Regular cardiac myocyte (primary cell): ENCODE data around the gene SETD2. TPM values are rescaled to one million over a fixed set of nuclear protein-coding genes. Genes with fewer than 3 reads are reported as not detected.

Experiments
- total RNA-seq: library from RNA; depleted of rRNA; stranded (reverse); fragments of >200 nt; gene quantifications from 2 replicates; pipeline ENCODE4 v1.2.3, GENCODE V29; 2014

Gene SETD2, protein sequence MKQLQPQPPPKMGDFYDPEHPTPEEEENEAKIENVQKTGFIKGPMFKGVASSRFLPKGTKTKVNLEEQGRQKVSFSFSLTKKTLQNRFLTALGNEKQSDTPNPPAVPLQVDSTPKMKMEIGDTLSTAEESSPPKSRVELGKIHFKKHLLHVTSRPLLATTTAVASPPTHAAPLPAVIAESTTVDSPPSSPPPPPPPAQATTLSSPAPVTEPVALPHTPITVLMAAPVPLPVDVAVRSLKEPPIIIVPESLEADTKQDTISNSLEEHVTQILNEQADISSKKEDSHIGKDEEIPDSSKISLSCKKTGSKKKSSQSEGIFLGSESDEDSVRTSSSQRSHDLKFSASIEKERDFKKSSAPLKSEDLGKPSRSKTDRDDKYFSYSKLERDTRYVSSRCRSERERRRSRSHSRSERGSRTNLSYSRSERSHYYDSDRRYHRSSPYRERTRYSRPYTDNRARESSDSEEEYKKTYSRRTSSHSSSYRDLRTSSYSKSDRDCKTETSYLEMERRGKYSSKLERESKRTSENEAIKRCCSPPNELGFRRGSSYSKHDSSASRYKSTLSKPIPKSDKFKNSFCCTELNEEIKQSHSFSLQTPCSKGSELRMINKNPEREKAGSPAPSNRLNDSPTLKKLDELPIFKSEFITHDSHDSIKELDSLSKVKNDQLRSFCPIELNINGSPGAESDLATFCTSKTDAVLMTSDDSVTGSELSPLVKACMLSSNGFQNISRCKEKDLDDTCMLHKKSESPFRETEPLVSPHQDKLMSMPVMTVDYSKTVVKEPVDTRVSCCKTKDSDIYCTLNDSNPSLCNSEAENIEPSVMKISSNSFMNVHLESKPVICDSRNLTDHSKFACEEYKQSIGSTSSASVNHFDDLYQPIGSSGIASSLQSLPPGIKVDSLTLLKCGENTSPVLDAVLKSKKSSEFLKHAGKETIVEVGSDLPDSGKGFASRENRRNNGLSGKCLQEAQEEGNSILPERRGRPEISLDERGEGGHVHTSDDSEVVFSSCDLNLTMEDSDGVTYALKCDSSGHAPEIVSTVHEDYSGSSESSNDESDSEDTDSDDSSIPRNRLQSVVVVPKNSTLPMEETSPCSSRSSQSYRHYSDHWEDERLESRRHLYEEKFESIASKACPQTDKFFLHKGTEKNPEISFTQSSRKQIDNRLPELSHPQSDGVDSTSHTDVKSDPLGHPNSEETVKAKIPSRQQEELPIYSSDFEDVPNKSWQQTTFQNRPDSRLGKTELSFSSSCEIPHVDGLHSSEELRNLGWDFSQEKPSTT (N-terminal part only)
- total RNA-seq: 20.5 and 28.2 TPM in 2 replicates

DNA sequence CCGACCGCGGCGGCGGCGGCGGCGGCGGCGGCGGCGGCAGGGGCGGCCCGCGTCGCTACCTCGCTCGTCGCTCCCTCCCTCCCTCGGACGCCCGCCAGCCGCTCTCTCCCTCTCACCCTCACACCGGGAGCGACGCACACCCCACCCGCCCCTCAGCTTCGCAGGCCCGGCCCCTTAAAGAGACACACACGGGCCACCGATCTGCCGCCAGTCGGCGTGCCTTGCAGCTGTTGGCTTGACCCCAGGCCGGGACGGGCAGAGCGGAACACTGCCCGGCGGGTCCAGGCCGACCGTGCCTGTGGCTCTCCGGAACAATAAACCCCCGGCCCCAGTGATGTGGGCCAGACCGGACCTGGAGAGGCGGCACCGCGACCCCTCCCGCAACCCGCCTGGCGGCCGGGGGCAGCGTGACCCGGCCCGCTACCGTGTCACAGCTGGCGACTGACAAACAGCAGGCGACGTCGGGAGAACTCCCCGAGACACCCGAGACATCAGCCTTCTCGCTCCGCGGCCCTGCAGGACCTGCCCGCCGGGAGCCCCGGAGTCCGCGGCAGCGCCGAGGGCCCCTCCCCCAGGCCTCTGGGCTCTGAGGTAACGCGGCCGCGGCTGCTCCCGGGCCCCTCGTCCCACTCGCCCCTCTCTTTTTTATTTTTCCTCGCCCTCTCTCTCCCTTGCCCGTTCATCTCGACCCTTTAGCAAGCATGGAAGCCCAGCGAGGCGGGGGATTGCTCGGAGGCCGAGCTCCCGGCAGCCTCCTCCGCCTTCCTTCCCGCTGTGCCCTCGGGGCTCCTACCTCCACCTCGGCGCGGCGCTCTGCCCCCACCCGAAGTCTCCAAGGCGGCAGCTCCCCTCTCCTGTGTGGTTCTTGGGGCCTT lies at the start of gene SETD2:
Gene SETD2 (minus strand): TSS at position 107 of the 875 bp plus-strand sequence. CDS start 189 bp downstream, outside the sequence.

GRCh38 chr3:46978985-46979944 lies 184.6 kb downstream of the SETD2 start, which contains the start of gene NBEAL2:
TSS of gene NBEAL2 (plus strand) at chr3:46979666. CDS start at chr3:46979862, 196 bp downstream.

DNA sequence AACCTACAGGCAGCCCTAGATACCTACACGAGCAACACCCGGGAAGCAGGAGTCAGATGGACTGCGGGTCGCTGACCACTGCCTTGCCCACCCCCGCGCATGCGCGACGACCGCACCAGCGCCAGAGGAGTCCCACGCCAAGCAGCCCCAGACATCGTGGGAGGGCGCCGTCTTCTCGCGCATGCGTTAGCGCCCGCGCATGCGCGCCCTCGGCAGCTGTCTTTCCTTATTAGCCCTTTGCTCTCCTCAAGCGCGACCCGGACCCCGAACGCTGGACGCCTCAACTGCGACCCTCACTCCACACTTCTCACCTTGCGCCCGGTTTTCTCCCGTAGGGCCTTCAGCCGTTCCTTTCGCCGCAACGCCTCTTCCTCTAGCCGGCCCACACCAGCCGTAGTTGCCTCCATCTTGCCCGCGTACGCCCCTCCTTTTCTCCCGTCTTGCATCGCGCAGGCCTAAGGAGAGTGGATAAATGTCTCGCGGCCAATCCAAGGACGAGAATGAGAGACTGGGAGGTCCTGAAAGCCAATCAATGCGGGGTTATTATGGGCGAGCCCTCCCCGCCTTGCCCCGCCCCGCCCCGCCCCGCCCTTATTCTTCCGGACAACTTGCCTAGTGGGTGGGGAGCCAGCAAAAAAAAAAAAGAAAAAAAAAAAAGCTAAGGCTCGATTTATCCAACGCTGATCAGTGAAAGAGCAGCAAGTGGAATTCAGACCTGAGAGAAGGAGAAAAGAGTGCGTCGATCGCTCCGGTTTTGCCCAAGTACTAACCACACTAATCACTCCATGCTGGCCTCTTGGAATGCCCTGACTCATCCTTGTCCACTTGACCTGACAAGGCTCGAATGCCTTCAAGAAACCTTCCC lies 187.4 kb downstream of the SETD2 start, which contains the start of gene CCDC12:
Gene CCDC12 (minus strand): TSS at position 420 of the 865 bp plus-strand sequence. CDS start 13 bp downstream, at position 407.

Other genes starting within 250 kb of the SETD2 start
- gene CCDC12, start 187.4 kb downstream of the SETD2 start, total RNA-seq: 17.2 and 35.3 TPM in 2 replicates
- gene NBEAL2, start 184.4 kb downstream of the SETD2 start, total RNA-seq: 2.7 and 3.4 TPM in 2 replicates
- gene KIF9, start 118.7 kb upstream of the SETD2 start, total RNA-seq: 1.7 and 4.0 TPM in 2 replicates
- 18.3 and 35.1 TPM in 2 replicates for gene KLHL18, start 118.8 kb upstream of the SETD2 start, total RNA-seq
- gene PTPN23, start 216.9 kb upstream of the SETD2 start, total RNA-seq: 9.9 and 19.9 TPM in 2 replicates